Trophoblast cell (in vitro differentiated cells and primary cell): ENCODE measurements around the gene RPL19.
"Not testable (repeated sequence)": the region's sequence is repeated elsewhere in the genome, so short reads cannot be mapped to it uniquely, and the experiment has no call there.

Experiments
- DNase-seq, 2 donors: peaks; one replicate each; pipeline ENCODE4 v3.0.0-alpha.2; 2016
- H2AFZ ChIP-seq: 2 replicates; pipeline ENCODE4 v1.6.1; 2013; ENCODE audit warnings: low read length, moderate library complexity, mild to moderate bottlenecking; ENCODE audit not compliant: insufficient read depth, poor library complexity
- H2AK5ac ChIP-seq: 2 replicates; pipeline ENCODE4 v1.6.1; 2013; ENCODE audit warnings: mild to moderate bottlenecking, low read length
- H2BK120ac ChIP-seq: 2 replicates; pipeline ENCODE4 v1.6.1; 2013; ENCODE audit warnings: low read length, mild to moderate bottlenecking, moderate library complexity; ENCODE audit not compliant: insufficient read depth, poor library complexity
- H2BK12ac ChIP-seq: 2 replicates; pipeline ENCODE4 v1.6.1; 2013; ENCODE audit warnings: mild to moderate bottlenecking, low read length, moderate library complexity
- H2BK5ac ChIP-seq: 2 replicates; pipeline ENCODE4 v1.6.1; 2013; ENCODE audit warnings: low read length, low read depth, moderate library complexity, mild to moderate bottlenecking; ENCODE audit not compliant: poor library complexity
- H3K14ac ChIP-seq: 2 replicates; pipeline ENCODE4 v1.6.1; 2013; ENCODE audit warnings: mild to moderate bottlenecking, low read length
- H3K18ac ChIP-seq: 2 replicates; pipeline ENCODE4 v1.6.1; 2013; ENCODE audit warnings: mild to moderate bottlenecking, low read length
- H3K23ac ChIP-seq: 2 replicates; pipeline ENCODE4 v1.6.1; 2013; ENCODE audit warnings: low read length
- H3K27ac ChIP-seq: 2 replicates; pipeline ENCODE4 v1.5.1; 2013; ENCODE audit warnings: low read depth, mild to moderate bottlenecking, inconsistent platforms, low read length, moderate library complexity
- H3K27me3 ChIP-seq: 2 replicates; pipeline ENCODE4 v1.6.1; 2013; ENCODE audit warnings: inconsistent platforms, mild to moderate bottlenecking, low read length, moderate library complexity; ENCODE audit not compliant: insufficient read depth
- H3K36me3 ChIP-seq, 2 experiments: 1 replicate in 1 of 2; 2 replicates in 1 of 2; pipeline ENCODE4 v1.6.1; 2013; ENCODE audit warnings: low read length in 2 of 2, mild to moderate bottlenecking in 2 of 2, moderate library complexity in 1 of 2; ENCODE audit not compliant: insufficient read depth in 2 of 2, control insufficient read depth in 1 of 2
- H3K4ac ChIP-seq: 2 replicates; pipeline ENCODE4 v1.6.1; 2013; ENCODE audit warnings: low read depth, mild to moderate bottlenecking, low read length, moderate library complexity
- H3K4me1 ChIP-seq, 2 experiments: 1 replicate in 1 of 2; 2 replicates in 1 of 2; pipeline ENCODE4 v1.6.1; 2013; ENCODE audit warnings: low read length in 2 of 2, mild to moderate bottlenecking in 2 of 2, moderate library complexity in 1 of 2; ENCODE audit not compliant: insufficient read depth in 2 of 2, control insufficient read depth in 1 of 2
- H3K4me2 ChIP-seq: 2 replicates; pipeline ENCODE4 v1.6.1; 2013; ENCODE audit warnings: inconsistent platforms, mild to moderate bottlenecking, low read length, moderate library complexity
- H3K4me3 ChIP-seq: 2 replicates; pipeline ENCODE4 v1.5.1; 2013; ENCODE audit warnings: mild to moderate bottlenecking, low read depth, low read length, inconsistent platforms
- H3K79me1 ChIP-seq: one replicate; pipeline ENCODE4 v1.6.1; 2013; ENCODE audit warnings: low read length
- H3K79me2 ChIP-seq: 2 replicates; pipeline ENCODE4 v1.6.1; 2013; ENCODE audit warnings: low read length, mild to moderate bottlenecking; ENCODE audit not compliant: control insufficient read depth, insufficient read depth, poor library complexity
- H3K9ac ChIP-seq: 2 replicates; pipeline ENCODE4 v1.6.1; 2013; ENCODE audit warnings: mild to moderate bottlenecking, low read length
- H3K9me3 ChIP-seq: 2 replicates; pipeline ENCODE4 v1.6.1; 2013; ENCODE audit warnings: low read depth, mild to moderate bottlenecking, control low read depth, inconsistent platforms, low read length; ENCODE audit not compliant: insufficient read depth
- H4K12ac ChIP-seq: 2 replicates; pipeline ENCODE4 v1.6.1; 2013; ENCODE audit warnings: low read depth, mild to moderate bottlenecking, low read length, moderate library complexity
- H4K8ac ChIP-seq: 2 replicates; pipeline ENCODE4 v1.6.1; 2013; ENCODE audit warnings: low read depth, mild to moderate bottlenecking, low read length, moderate library complexity
- H4K91ac ChIP-seq: one replicate; pipeline ENCODE4 v1.6.1; 2013; ENCODE audit warnings: low read depth, mild to moderate bottlenecking, low read length, moderate library complexity
- WGBS: extraction: QIAGEN DNeasy Blood & Tissue Kit; methylation state at CpG from one replicate; pipeline ENCODE4 v1.1.7; 2013; ENCODE audit warnings: missing lambda C conversion rate; ENCODE audit not compliant: insufficient read length, insufficient coverage; ENCODE audit errors: extremely low coverage; 5-methylcytosine and 5-hydroxymethylcytosine counted together

The RPL19 gene

DNA sequence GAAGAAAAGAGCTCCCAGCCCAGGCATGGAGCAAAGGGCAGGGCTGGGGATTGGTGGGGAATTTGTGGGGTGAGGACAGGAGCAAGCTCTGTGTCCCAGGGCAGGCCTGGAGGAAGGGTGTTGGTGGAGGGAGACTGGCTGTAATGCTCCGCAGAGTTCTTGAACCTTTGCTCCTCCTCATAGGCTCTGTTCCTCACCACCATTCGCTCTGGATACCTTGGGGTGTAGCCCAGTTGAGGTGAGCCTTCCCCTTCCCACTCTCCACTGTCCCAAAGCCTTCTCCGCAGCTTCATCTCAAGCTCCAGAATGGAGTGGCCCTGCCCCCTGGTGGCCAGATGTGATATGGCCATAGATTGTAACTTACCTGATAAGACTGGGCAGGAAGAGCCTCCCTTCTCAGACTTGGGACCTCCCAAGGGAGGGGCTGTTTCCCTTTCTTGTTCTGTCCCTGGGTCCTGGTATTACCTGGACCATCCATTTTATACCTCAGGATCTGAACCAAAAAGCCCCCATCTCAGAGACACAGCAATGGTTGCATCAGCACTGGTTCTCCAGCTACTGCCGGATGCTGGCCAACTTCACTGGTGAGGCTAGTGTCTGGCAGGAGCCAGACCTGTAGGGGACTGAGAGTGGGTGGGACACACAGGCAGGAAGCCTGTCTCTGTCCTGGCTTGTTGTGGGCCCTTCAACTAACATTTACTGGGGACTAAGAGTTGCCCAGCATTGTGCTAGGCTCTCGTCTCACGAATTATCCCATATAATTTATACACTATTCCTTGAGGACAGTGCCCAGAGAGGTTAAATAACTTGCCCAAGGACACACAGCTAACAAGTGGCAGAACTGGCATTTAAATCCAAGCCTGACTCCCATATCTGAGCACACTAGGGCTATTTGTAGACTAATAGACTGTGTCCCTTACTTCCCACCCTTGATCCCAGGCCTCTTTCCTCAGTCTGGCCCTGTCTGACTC, 44.8 kb downstream of the RPL19 start:
- no peak overlapping the region for H2BK5ac ChIP-seq
- H4K91ac ChIP-seq: no peak overlapping the region
- H4K12ac ChIP-seq: no peak overlapping the region
- H3K14ac ChIP-seq: no peak overlapping the region
- no peaks in the 10 kb centered on the region for H3K79me2 ChIP-seq
- H3K36me3 ChIP-seq: no peaks in the 10 kb centered on the region
- H3K4ac ChIP-seq: no peak overlapping the region
- H3K4me3 ChIP-seq: no peak overlapping the region
- no peaks in the 10 kb centered on the region for H3K79me1 ChIP-seq
- H2AK5ac ChIP-seq: no peak overlapping the region
- no peaks in the 10 kb centered on the region for H3K27me3 ChIP-seq
- no peak overlapping the region for H2BK120ac ChIP-seq
- no peak overlapping the region for H3K18ac ChIP-seq
- no peaks in the 10 kb centered on the region for H3K4me1 ChIP-seq
- no peaks in the 10 kb centered on the region for H3K9me3 ChIP-seq
- no peak overlapping the region for H3K23ac ChIP-seq
- H2BK12ac ChIP-seq: no peak overlapping the region
- no peak overlapping the region for H4K8ac ChIP-seq
- no CpG with 5 or more reads among the region's 6 CpGs for WGBS
- peak; percentile 81 to 96 for DNase-seq
- H3K4me2 ChIP-seq: no peak overlapping the region
- H2AFZ ChIP-seq: peak overlapping the region; percentile 13
- no peak overlapping the region for H3K27ac ChIP-seq
- H3K9ac ChIP-seq: no peak overlapping the region

DNA sequence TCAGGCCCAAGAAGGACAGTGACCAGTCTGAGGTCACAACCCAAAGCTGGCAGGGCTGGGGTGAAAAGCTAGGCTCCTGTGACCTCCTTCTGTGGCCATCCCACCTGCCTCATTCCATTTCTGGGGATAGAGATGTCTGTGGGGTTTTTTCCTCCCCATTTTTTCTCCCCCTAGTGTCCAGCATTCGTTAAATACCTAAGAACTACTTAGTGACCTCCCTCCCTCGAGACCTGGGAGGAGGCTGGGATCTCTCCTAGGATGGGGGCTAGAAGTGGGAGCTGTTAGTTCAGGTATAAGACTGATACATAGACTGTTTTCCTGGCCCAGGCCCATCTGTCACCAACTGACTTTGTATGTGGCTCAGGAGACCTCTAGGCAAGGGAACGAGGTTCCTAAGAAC, 46.2 kb downstream of the RPL19 start:
- no peak for DNase-seq
- no peak overlapping the region for H3K4ac ChIP-seq
- H2AFZ ChIP-seq: no peak overlapping the region
- H3K27ac ChIP-seq: no peak overlapping the region
- H4K8ac ChIP-seq: no peak overlapping the region
- no peaks in the 10 kb centered on the region for H3K27me3 ChIP-seq
- H3K4me3 ChIP-seq: no peak overlapping the region
- H3K18ac ChIP-seq: no peak overlapping the region
- H3K9ac ChIP-seq: no peak overlapping the region
- H3K36me3 ChIP-seq: no peaks in the 10 kb centered on the region
- no peaks in the 10 kb centered on the region for H3K79me1 ChIP-seq
- H3K14ac ChIP-seq: no peak overlapping the region
- no peak overlapping the region for H3K23ac ChIP-seq
- no peak overlapping the region for H4K91ac ChIP-seq
- no peak overlapping the region for H2BK12ac ChIP-seq
- H2BK5ac ChIP-seq: no peak overlapping the region
- no peaks in the 10 kb centered on the region for H3K79me2 ChIP-seq
- no peak overlapping the region for H4K12ac ChIP-seq
- H3K4me1 ChIP-seq: no peaks in the 10 kb centered on the region
- H3K9me3 ChIP-seq: no peaks in the 10 kb centered on the region
- H2BK120ac ChIP-seq: no peak overlapping the region
- no peak overlapping the region for H2AK5ac ChIP-seq
- no CpG with 5 or more reads among the region's 3 CpGs for WGBS
- H3K4me2 ChIP-seq: no peak overlapping the region

DNA sequence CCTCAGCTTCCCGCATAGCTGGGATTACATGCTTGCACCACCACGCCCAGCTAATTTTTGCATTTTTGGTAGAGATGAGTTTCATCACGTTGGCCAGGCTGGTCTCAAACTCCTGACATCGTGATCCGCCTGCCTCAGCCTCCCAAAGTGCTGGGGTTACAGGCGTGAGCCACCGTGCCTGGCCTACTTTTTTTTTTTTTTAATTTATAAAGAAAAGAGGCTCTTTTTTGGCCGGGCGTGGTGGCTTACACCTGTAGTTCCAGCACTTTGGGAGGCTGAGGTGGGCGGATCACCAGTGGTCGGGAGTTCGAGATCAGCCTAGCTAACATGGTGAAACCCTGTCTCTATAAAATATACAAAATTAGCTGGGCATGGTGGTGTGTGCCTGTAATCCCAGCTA, 50.0 kb downstream of the RPL19 start:
- not testable (repeated sequence) for H3K4ac ChIP-seq, H3K36me3 ChIP-seq, H3K4me2 ChIP-seq, H2AFZ ChIP-seq, H4K8ac ChIP-seq, H3K9ac ChIP-seq, H3K9me3 ChIP-seq, H2AK5ac ChIP-seq, H3K27me3 ChIP-seq, H4K12ac ChIP-seq, H3K79me1 ChIP-seq, H4K91ac ChIP-seq, H2BK5ac ChIP-seq, H3K18ac ChIP-seq, H3K23ac ChIP-seq, H3K79me2 ChIP-seq, H3K4me1 ChIP-seq, H3K27ac ChIP-seq, H2BK12ac ChIP-seq, H3K14ac ChIP-seq, H2BK120ac ChIP-seq, H3K4me3 ChIP-seq
- DNase-seq: peak in 1 of 2 donors; percentile 17
- WGBS: no CpG with 5 or more reads among the region's 12 CpGs

GRCh38 chr17:39251997-39252396, 51.9 kb downstream of the RPL19 start:
- Histone ChIP-seq H3K79me2 (no peaks in the 10 kb centered on the region), H3K79me1 (no peaks in the 10 kb centered on the region), H3K4ac (no peak overlapping the region), H2BK120ac (no peak overlapping the region), H3K4me1 (no peaks in the 10 kb centered on the region), H4K91ac (no peak overlapping the region), H3K36me3 (peaks cover 0 to 5% of the 10 kb centered on the region in 2 experiments), H2AK5ac (no peak overlapping the region), H3K9ac (no peak overlapping the region), H3K9me3 (no peaks in the 10 kb centered on the region), H3K14ac (no peak overlapping the region), H3K4me3 (no peak overlapping the region), H2BK12ac (no peak overlapping the region), H3K18ac (no peak overlapping the region), H2BK5ac (no peak overlapping the region), H4K12ac (no peak overlapping the region), H3K27ac (no peak overlapping the region), H3K23ac (no peak overlapping the region), H4K8ac (no peak overlapping the region), H2AFZ (no peak overlapping the region), H3K4me2 (no peak overlapping the region), H3K27me3 (no peaks in the 10 kb centered on the region)
- DNase-seq: no peak
- WGBS: no CpG with 5 or more reads among the region's 1 CpG
